Measurements from ENCODE around the gene KPNA6. TPM values are rescaled to one million over a fixed set of nuclear protein-coding genes. Genes with fewer than 3 reads are reported as not detected.

Gene KPNA6
- total and polyA plus RNA-seq, 9 of the 15 experiments (the other 6 are each of a cell fraction or from before 2014, with no cell fraction given), result 20.1 to 54.6 (median 32.2) TPM

GRCh38 chr1:32200226-32201010 is 92.6 kb downstream of the KPNA6 start, which contains the start of gene CCDC28B (continued):
- peak; percentile 99 for TF ChIP-seq MGA (IDR thresholded peaks at IDR 0.05)
- TF ChIP-seq ZNF165 (CRISPR knock-in tag; IDR thresholded peaks at IDR 0.05; ENCODE audit: borderline replicate concordance), result no peak
- TF ChIP-seq MBD1 (CRISPR knock-in tag; IDR thresholded peaks at IDR 0.05), result no peak
- no peak for TF ChIP-seq ZNF75A (CRISPR knock-in tag; IDR thresholded peaks at IDR 0.05)
- peak; percentile 72; the same call in 1 of the 2 replicates for TF ChIP-seq KAT8 (IDR thresholded peaks at IDR 0.05; ENCODE audit: low read depth)
- TF ChIP-seq SPI1 (IDR thresholded peaks at IDR 0.05; ENCODE audit: borderline replicate concordance, low read depth, low read length), result peak; percentile 78
- TF ChIP-seq CREB1 (IDR thresholded peaks at IDR 0.05), result peak; percentile 82; the same call in 1 of the 2 replicates
- peak; percentile 79 for TF ChIP-seq CREB1 (CRISPR knock-in tag; IDR thresholded peaks at IDR 0.05)
- no peak for TF ChIP-seq ZNF644 (tag; IDR thresholded peaks at IDR 0.05; ENCODE audit: low read depth)
- no peak for TF ChIP-seq ZNF274 (IDR thresholded peaks at IDR 0.05; ENCODE audit: borderline replicate concordance, low read depth, low read length)
- TF ChIP-seq ARID3A (IDR thresholded peaks at IDR 0.05; ENCODE audit: borderline replicate concordance, low read depth, low read length), result no peak
